Measurements from ENCODE around the gene RRN3.
"Not testable (repeated sequence)": the region's sequence is repeated elsewhere in the genome, so short reads cannot be mapped to it uniquely, and the experiment has no call there.

- not testable (repeated sequence) for TF ChIP-seq CTCF (IDR thresholded peaks at IDR 0.05; ENCODE audit: borderline replicate concordance, extremely low read depth, low read length, poor library complexity, severe bottlenecking); EZH2 (IDR thresholded peaks at IDR 0.05; ENCODE audit: borderline replicate concordance, low read depth, low read length, severe bottlenecking)
These were observed 49.0 kb upstream of the RRN3 start for GRCh38 chr16:15142891-15143600.
